GM19238 (cell line): ENCODE data around the gene VWC2.

Experiments
- DNase-seq: peaks from one replicate; pipeline ENCODE4 v3.0.0; 2011; ENCODE audit warnings: low spot score; ENCODE audit not compliant: insufficient read length

The VWC2 gene

GRCh38 chr7:49773218-49773935 lies at the start of gene VWC2:
Gene VWC2 (plus strand): TSS chr7:49773638. CDS start chr7:49775436, 1,798 bp downstream.
- no peak for DNase-seq

DNA sequence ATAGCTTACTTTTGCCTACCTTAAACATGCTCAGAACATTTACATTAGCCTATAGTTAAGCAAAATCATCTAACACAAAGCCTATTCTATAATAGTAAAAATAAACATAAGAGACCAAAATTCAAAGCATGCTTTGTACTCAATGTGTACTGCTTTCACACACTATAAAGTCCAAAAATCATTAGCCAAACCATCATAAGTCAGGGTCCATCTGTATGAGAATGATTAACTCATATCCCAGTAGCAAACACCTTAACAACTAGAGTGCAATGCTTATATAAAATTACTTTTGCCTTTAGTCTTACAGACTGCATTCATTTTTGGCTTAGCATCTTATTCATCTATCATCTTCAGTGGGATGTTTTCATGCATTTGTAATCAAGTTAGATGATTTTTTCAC lies 49.4 kb upstream of the VWC2 start:
- DNase-seq, result no peak

DNA sequence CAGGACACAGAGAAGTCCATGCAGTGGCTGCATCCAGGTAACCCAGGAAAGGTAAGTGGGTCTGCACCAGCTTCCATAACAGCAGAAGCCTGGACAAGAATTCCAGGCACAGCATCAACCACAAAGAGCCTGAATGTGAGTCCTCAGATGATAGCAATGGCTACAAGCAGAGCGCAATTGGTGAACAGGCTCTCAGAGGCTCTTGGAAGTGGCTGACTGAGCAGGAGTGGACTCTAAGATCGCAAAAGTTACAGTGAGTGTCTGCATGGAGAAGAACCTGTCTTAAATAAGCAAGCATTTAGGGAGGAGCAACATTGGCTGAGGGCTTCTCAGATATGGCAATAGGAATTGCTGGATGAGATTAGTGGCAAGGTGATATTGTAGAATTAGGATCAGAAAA lies 41.6 kb upstream of the VWC2 start:
- DNase-seq, result no peak

- no peak for DNase-seq
Measured at GRCh38 chr7:49762666-49763065, 10.8 kb upstream of the VWC2 start.

GRCh38 chr7:49763791-49764190 lies 9.6 kb upstream of the VWC2 start:
- no peak for DNase-seq

DNA sequence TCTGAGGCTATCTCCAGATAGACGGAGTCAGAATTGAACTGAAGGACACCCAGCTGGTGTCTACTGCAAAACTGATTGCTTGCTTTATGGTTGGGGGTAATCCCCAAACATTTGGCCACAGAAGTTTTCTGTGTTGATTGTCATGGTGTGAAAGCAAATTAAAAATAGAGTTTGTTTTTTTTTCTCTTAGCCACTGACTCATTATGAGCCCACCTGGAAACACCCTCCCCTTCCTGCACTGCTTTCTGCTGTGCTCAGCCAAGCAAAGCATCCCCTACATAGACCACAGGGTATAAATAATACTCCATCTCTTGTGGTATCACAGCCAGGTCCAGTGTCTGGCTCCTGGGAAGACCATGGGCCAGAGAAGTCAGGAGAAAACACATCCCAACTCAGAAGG lies 6.5 kb upstream of the VWC2 start:
- DNase-seq, result peak; percentile 32

GRCh38 chr7:49767719-49768118 lies 5.7 kb upstream of the VWC2 start:
- DNase-seq, result no peak

DNA sequence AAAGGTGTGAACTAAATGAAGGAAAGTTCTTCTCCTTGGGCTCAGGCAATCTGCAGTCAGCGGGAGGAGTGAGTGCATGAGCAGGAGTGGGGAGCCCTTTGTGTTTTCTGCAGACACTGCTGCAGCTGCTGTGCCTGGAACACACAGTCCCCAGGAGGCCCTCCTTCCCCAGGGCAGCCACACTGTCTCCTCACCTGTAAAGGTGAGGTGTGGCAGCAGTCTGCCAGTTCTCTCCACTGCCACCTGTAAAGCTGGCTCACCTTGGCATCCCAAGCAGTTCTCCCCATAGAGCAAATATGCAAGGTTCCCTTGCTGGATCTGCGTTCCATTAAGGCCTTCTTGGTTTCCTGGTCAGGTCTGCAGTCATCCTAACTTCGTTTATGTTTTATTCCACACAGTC lies 5.2 kb upstream of the VWC2 start:
- DNase-seq, result no peak

DNA sequence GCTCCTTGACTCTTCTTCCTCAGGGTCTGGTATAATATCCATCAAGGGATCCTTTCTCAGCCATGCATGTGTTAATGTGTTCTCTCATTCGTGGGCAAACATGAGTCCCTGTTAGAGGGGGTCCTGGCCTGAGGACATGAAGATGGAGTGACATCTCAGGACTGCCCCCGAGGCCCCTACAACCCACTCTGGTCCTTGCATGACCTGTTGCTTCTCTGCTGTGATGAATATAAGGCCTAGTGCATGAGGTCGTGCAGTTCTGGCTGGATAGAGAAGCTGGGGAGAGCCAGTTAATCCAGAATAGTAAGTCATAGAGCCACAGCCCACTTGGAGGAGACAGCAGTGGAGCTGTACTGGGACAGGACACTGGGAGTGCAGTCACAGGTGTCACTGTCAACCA lies 4.6 kb upstream of the VWC2 start:
- DNase-seq, result no peak

- no peak for DNase-seq
Measured at GRCh38 chr7:49769285-49769857, 4.1 kb upstream of the VWC2 start.

GRCh38 chr7:49770838-49771237 lies 2.6 kb upstream of the VWC2 start:
- DNase-seq, result no peak

DNA sequence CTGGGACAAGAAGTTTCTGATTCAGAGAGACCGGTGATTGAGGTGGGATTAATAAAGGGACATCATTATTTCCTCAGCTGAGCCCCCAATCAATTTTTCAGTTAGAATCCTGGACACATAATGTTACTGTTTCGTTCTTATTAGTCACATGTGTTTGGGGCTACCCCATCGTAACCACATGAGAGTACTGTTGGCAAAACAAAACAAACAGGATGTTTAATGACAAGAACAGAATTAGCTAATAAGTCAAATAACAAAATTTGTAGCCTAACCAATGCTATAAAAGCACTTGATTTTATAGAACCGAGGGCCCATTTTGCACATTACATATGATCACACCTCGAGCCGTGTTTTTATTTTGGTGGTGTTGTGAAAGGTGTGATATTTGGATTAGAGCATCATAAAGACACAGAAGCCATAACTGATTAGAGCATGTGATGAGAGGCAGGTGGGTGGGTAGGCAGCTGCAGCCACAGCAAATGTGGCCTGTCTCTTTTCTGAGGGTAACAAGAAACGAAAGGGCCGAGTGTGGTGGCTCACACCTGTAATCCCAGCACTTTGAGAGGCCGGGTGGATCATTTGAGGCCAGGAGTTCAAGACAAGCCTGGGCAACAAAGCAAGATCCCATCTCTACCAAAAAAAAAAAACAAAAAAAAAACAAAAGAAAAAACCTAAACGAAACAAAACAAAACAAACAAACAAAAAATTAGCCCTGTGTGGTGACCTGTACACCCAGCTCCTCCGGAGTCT lies 1.8 kb upstream of the VWC2 start:
- DNase-seq, result no peak

DNA sequence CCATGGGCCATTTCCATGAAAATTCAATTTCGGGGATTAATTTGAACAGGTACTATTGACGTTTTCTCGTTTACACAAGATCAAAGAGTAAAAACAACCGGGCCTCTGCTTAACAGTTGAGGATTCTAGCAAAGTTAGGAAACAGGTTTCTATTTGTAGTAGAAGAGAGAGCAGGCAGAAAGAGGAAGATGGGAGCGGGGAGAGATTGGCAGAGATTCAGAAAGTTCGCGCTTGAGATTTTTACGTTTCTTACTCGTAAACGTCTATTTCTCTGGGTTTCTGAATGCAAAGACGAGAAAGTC lies 571 bp upstream of the VWC2 start:
- DNase-seq, result no peak

- DNase-seq, result no peak
Measured at GRCh38 chr7:49773936-49774458, 559 bp downstream of the VWC2 start.

DNA sequence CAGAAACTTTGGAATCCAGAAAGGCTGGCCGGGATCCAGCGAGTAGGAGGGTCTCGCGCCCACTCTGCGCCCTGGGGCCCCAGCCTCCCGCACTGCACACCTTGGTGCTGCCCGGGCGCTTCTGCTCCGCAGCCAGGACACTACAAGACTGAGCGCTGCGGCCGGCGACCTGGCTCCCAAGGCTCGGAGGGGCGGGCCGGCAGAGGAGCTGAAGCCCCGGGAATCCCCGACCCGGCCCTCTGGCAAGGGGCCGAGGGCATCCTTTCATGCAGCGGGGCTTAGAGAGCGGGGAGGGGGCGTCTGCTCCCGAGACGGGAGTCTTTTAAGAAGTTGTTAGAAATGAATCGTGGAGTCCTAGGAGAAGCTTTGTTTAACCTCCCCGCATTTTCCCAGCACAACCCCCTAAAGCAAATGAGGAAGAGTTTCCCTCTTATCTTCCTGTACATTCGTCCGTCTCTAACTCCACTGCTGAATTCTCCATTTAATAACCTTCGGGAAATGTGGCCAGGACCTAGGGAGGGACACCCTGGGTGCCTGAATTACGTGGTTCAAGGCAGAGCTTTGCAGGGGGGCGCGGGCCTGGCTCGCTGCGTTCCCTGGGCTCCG lies 1.1 kb downstream of the VWC2 start:
- no peak for DNase-seq

- DNase-seq, result no peak
Measured at GRCh38 chr7:49775065-49775948, 1.9 kb downstream of the VWC2 start.

DNA sequence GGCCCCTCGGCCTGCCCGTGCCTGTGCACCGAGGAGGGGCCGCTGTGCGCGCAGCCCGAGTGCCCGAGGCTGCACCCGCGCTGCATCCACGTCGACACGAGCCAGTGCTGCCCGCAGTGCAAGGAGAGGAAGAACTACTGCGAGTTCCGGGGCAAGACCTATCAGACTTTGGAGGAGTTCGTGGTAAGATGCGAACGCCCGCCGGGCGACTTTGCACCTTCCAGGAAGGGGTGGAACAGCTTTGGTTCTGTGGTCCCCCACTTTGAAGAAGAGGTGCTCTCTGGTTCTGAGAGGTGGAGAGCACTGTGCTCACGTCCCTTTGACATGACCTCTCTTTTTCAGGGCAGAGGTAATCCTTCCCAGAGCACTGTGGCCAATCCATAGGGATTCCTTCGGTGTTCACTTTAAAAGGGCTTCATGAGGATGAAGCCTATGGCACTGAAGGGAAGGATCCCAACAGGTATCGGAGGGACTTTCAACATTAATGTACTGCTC lies 2.6 kb downstream of the VWC2 start:
- no peak for DNase-seq

DNA sequence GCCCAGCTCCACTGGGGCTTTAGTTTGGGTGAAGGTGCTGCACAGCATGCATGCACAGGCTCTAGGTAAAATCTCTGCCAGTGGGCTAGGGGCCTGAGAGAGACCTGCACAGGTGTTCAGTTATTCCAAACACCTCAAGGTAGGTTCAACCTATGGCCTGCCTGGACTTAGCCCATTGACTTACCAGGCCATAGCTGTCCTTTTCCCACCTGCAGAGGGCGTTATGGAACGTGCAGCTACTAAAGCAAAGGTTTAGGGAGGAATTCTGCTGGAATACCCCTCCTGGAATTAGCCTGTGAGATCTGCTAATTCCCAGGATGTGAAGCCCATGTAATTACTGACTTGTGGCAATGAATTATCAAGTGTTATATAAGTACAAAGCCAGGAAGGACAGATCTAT lies 3.6 kb downstream of the VWC2 start:
- DNase-seq, result no peak

GRCh38 chr7:49778731-49779270 lies 5.4 kb downstream of the VWC2 start:
- DNase-seq, result no peak

DNA sequence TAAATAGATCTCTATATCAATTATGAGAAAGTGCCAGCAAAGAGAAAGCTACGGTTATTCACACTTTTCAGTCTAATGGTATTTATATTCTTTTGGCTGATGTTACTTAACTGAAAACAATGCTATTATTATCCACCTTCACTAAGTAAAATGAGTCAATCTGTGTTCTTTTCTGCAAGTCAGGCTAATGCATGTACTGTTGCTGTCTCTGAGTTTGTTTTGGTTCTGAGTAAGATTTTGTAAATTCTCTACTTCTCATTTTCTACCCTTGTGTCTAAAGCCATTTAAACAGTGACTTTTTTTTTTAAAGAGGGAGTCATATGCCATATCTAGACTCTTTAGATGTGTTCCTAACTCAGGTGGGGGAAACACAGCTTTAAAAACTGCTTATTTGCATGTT lies 7.5 kb downstream of the VWC2 start:
- DNase-seq, result no peak

GRCh38 chr7:49781996-49782395 lies 8.6 kb downstream of the VWC2 start:
- DNase-seq, result no peak
